ENCODE results near the gene RAP2C.
"Not testable (repeated sequence)": the region's sequence is repeated elsewhere in the genome, so short reads cannot be mapped to it uniquely, and the experiment has no call there.

RAP2C gene

GRCh38 chrX:132199941-132200340 is 19.3 kb downstream of the RAP2C start:
- no peak for DNase-seq (ENCODE audit: low spot score)

GRCh38 chrX:132193872-132194574 is 25.2 kb downstream of the RAP2C start:
- DNase-seq (ENCODE audit: low spot score): no peak

- DNase-seq (ENCODE audit: low spot score): no peak
Observed at GRCh38 chrX:132191938-132192337, 27.3 kb downstream of the RAP2C start.

GRCh38 chrX:132188175-132188574 is 31.1 kb downstream of the RAP2C start:
- DNase-seq (ENCODE audit: low spot score): no peak

GRCh38 chrX:132187451-132187850 is 31.8 kb downstream of the RAP2C start:
- no peak for DNase-seq (ENCODE audit: low spot score)

GRCh38 chrX:132184871-132185270 is 34.4 kb downstream of the RAP2C start:
- DNase-seq (ENCODE audit: low spot score): no peak

DNA sequence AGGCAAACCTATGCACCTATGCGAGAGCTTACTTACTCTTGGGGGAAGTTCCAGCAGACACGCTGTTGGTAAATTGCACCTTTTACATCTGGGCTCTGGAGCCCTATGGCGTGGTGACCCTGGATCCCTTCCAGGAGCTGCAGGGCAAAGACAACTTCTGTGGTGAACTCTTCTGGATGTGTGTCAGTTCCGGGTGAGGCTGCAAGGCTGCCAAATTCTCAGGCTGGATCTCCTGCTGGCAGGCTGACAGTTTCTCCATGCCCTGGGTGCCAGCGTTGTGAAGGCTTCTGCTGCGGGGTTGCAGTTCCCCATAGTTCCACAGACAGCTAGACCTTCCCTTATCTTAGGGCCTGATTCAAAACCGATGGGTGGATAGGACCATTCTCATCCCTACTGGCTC is 37.9 kb downstream of the RAP2C start:
- no peak for DNase-seq (ENCODE audit: low spot score)

DNA sequence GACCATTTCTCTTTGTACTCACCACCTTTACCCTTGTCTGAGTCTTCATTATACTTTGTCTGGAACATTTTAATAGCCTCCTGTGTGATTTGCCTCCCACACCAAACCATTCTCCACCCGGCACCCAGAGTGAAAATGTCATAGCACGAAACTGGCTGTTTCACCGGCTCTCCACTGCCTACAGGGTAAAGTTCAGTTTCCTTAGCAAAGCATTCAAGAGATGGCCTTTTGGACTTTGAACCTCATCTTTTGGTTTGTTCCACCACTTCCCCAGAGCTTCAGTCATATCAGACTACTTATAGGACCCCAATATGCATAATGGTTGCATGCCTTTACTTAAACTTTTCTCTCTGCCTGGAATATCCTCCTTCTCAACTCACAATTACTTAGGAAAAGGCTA is 38.3 kb downstream of the RAP2C start:
- no peak for DNase-seq (ENCODE audit: low spot score)

DNA sequence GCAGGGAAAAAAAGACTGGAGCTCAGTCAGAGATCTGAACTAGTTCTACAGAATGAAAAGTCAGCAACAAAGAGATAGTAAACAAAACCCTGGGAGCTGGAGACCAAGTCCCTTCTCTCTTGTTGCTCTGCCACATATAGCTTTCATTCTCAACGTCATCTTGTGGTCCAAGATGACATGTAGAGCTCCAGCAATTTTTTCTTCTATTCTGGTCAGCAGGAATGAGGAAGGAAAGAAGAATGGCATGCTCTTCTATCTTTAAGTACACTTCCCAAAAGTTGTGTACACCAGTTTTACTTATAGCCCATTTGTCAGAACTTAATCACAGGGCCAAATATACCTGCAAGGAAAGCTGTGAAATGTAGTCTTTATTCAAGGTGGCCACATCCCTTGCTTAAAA is 45.6 kb downstream of the RAP2C start:
- no peak for DNase-seq (ENCODE audit: low spot score)

DNA sequence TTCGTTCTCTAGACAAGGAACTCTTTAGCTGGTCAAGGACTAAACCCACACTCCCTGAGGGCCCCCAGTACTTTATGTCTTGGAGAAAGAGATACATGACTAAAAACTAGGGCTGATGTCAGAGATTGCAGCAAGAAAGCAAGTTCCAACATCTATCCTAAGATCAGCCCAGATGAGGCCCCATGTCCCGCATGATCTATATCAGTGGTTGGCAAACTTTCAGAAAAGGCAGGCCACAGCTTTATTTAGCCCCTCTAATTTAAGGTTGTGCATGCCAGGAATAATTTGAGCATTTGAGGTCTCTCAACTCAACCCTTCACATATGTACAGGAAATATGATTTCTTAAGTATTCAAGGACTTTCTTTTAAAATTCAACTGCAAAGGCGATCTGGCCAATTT is 47.4 kb downstream of the RAP2C start:
- DNase-seq (ENCODE audit: low spot score): no peak

DNA sequence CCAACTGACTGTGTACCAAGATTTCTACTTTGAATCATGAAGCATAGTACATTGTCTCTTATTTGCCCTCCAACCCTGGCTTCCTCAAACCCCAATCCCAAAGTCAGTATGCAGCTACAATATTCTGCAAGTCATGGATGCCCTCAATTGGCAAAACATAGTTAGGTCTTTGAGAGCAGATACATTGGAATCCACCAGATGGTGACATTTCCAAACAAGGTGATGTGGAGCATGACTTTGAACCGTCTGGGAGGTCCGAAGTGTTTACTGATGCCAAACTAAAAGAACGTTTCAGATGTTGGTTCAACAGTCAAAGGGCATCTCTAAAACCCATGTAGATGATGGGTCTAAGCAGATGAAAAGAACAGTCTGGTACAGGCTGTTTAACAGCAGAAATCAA is 47.8 kb downstream of the RAP2C start:
- no peak for DNase-seq (ENCODE audit: low spot score)

GRCh38 chrX:132169554-132169953 is 49.7 kb downstream of the RAP2C start:
- DNase-seq (ENCODE audit: low spot score): no peak

- no peak for DNase-seq (ENCODE audit: low spot score)
Observed at GRCh38 chrX:132165651-132166050, 53.6 kb downstream of the RAP2C start.

DNA sequence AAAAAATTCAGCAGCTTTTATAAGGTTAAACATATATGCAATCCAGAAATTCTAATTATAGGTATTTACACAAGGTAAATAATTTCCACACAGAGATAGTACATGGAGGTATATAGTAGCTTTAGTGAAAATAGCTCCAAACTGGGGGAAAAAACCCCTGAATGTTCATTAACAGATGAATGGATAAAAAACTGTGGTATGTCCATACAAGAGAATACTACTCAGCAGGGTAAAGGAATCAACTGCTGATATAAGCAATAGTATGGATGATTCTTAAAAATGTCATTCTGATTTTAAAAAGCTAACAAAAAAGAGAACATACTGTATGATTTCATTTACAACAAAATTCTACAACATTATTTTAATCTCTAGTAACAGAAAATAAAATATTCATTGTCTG is 54.2 kb downstream of the RAP2C start:
- DNase-seq (ENCODE audit: low spot score): no peak

- not testable (repeated sequence) for DNase-seq (ENCODE audit: low spot score)
Observed at GRCh38 chrX:132163094-132163493, 56.2 kb downstream of the RAP2C start.

GRCh38 chrX:132153166-132153565 is 66.1 kb downstream of the RAP2C start:
- DNase-seq (ENCODE audit: low spot score): no peak

Measured in activated CD4-positive, alpha-beta T cell treated with anti-CD3 and anti-CD28 coated beads, Interleukin-2, Interleukin-4, amounts not matched to agents 100 ng/mL and 50 ng/mL, durations not matched to agents 16 hours and 8 hours (primary cell).